HCT116 (cell line): ENCODE results near the gene CALR3. TPM values are rescaled to one million over a fixed set of nuclear protein-coding genes. Genes with fewer than 3 reads are reported as not detected.

Source experiments
- ATAC-seq: fragments of 200-7000 bp; cut with Tn5 transposase; 2 replicates; pipeline ENCODE4 v1.9.1; 2020; ENCODE audit warnings: mild to moderate bottlenecking, moderate library complexity
- BruUV-seq: library from RNA; stranded (reverse); fragments of 400-500 nt; replicated peaks from 2 replicates; lab custom pipeline; 2021; lab: Mats Ljungman, UMichigan
- CTCF ChIA-PET: fragments of 300-600 bp; sonication (Branson Sonifier 250); formaldehyde crosslinking; loops from one replicate; lab custom pipeline; 2021; ENCODE audit warnings: antibody characterized with exemption; lab: Charles Lee
- POLR2A ChIA-PET: fragments of 300-600, 350-600 bp; sonication (Branson Sonifier 250); formaldehyde crosslinking; loops from one replicate; lab custom pipeline; 2021; ENCODE audit warnings: antibody characterized with exemption; lab: Charles Lee
- RAD21 ChIA-PET, 2 experiments: fragments of 300-600 bp; sonication (Branson Sonifier 250); formaldehyde crosslinking; loops; one replicate each; lab custom pipeline; 2023; ENCODE audit warnings: low total read pairs in 2 of 2; ENCODE audit not compliant: uncharacterized antibody in 2 of 2, unreplicated experiment in 2 of 2, low non-redundant PET in 1 of 2; lab: Charles Lee
- DNase-seq: peaks from one replicate; pipeline ENCODE4 v3.0.0-alpha.2; 2010; ENCODE audit warnings: low read depth, low spot score
- H2AFZ ChIP-seq: fragments of 200-600 bp; shearing (Covaris generic), sonication (generic); 2 replicates; pipeline ENCODE4 v1.6.1; 2017; ENCODE audit warnings: low read depth, mixed run types, mixed read lengths, antibody characterized with exemption, low read length; ENCODE audit not compliant: poor library complexity, severe bottlenecking
- H3K27ac ChIP-seq: 2 replicates; pipeline ENCODE4 v1.5.1; 2012; ENCODE audit warnings: low read depth, low read length
- H3K27me3 ChIP-seq: fragments of 200-600 bp; sonication (generic); 2 replicates; pipeline ENCODE4 v1.6.1; 2016; ENCODE audit warnings: mixed run types, low read length, mixed read lengths; ENCODE audit not compliant: insufficient read depth
- H3K36me3 ChIP-seq, 2 experiments: fragments of 200-500 bp in 1 of 2; fragments of 200-600 bp in 1 of 2; sonication (Bioruptor generic) in 1 of 2; sonication (generic) in 1 of 2; 2 replicates each; pipeline versions ENCODE4 v1.5.1 to v1.6.1; 2014 to 2016; ENCODE audit warnings: low read length in 2 of 2, inconsistent platforms in 1 of 2, mixed read lengths in 1 of 2, mixed run types in 1 of 2; ENCODE audit not compliant: insufficient read depth in 2 of 2, control insufficient read depth in 1 of 2
- H3K4me1 ChIP-seq, 2 experiments: fragments of 200-600 bp in 1 of 2; sonication (generic) in 1 of 2; 2 replicates each; pipeline versions ENCODE4 v1.5.1 to v1.6.1; 2012 to 2017; ENCODE audit warnings: low read length in 2 of 2, inconsistent platforms in 1 of 2, mild to moderate bottlenecking in 1 of 2, mixed read lengths in 1 of 2, mixed run types in 1 of 2, moderate library complexity in 1 of 2; ENCODE audit not compliant: insufficient read depth in 2 of 2, control insufficient read depth in 1 of 2
- H3K4me2 ChIP-seq: fragments of 200-600 bp; sonication (generic); 2 replicates; pipeline ENCODE4 v1.6.1; 2017; ENCODE audit warnings: mixed run types, low read length, mixed read lengths
- H3K4me3 ChIP-seq, 2 experiments: fragments of 200-600 bp in 1 of 2; sonication (generic) in 1 of 2; replicated peaks in 1 of 2; 2 replicates each; pipeline ENCODE4 v1.5.1; 2011 to 2016; ENCODE audit warnings: low read length in 2 of 2, control low read depth in 1 of 2, low read depth in 1 of 2, mild to moderate bottlenecking in 1 of 2, mixed read lengths in 1 of 2, mixed run types in 1 of 2
- H3K79me2 ChIP-seq: fragments of 200-600 bp; sonication (generic); 2 replicates; pipeline ENCODE4 v1.6.1; 2017; ENCODE audit warnings: mild to moderate bottlenecking, mixed run types, low read length, moderate library complexity, mixed read lengths; ENCODE audit not compliant: insufficient read depth
- H3K9ac ChIP-seq: fragments of 200-600 bp; sonication (generic); 2 replicates; pipeline ENCODE4 v1.6.1; 2016; ENCODE audit warnings: low read length, mixed read lengths
- H3K9me2 ChIP-seq: fragments of 200-600 bp; sonication (generic), shearing (Covaris generic); 2 replicates; pipeline ENCODE4 v1.6.1; 2017; ENCODE audit warnings: mixed run types, mild to moderate bottlenecking, moderate library complexity; ENCODE audit not compliant: insufficient read depth
- H3K9me3 ChIP-seq, 2 experiments: fragments of 200-500 bp in 1 of 2; fragments of 200-600 bp in 1 of 2; sonication (Bioruptor generic) in 1 of 2; sonication (generic) in 1 of 2; 2 replicates each; pipeline ENCODE4 v1.6.1; 2014 to 2017; ENCODE audit warnings: low read length in 2 of 2, mixed read lengths in 2 of 2, inconsistent platforms in 1 of 2, low read depth in 1 of 2, mild to moderate bottlenecking in 1 of 2, mixed run types in 1 of 2, moderate library complexity in 1 of 2; ENCODE audit not compliant: control insufficient read depth in 1 of 2, insufficient read depth in 1 of 2
- H4K20me1 ChIP-seq: fragments of 200-600 bp; sonication (generic), shearing (Covaris generic); 2 replicates; pipeline ENCODE4 v1.6.1; 2017; ENCODE audit warnings: mixed run types, mild to moderate bottlenecking, moderate library complexity; ENCODE audit not compliant: insufficient read depth
- CBX3 ChIP-seq: IDR thresholded peaks from 2 replicates; pipeline ENCODE4 v1.6.1; 2012; ENCODE audit warnings: low read depth
- CEBPB ChIP-seq: IDR thresholded peaks from 2 replicates; pipeline ENCODE4 v1.6.1; 2012; ENCODE audit warnings: low read depth
- ELF1 ChIP-seq: IDR thresholded peaks from 2 replicates; pipeline ENCODE4 v1.6.1; 2012; ENCODE audit warnings: low read depth, borderline replicate concordance
- POLR2AphosphoS5 ChIP-seq: IDR thresholded peaks from 2 replicates; pipeline ENCODE4 v1.6.1; 2011; ENCODE audit warnings: mild to moderate bottlenecking, low read depth, low read length, moderate library complexity
- RAD21 ChIP-seq: IDR thresholded peaks from 2 replicates; pipeline ENCODE4 v1.6.1; 2012; ENCODE audit warnings: low read depth, mild to moderate bottlenecking
- SP1 ChIP-seq: IDR thresholded peaks from 2 replicates; pipeline ENCODE4 v1.6.1; 2012; ENCODE audit warnings: low read depth
- TCF7L2 ChIP-seq: IDR thresholded peaks from 2 replicates; pipeline ENCODE4 v1.7.0; 2011; ENCODE audit warnings: borderline replicate concordance, inconsistent platforms; ENCODE audit not compliant: insufficient read depth, insufficient read length; ENCODE audit errors: extremely low read depth
- YY1 ChIP-seq: IDR thresholded peaks from 2 replicates; pipeline ENCODE4 v1.6.1; 2011; ENCODE audit warnings: low read length, low read depth, moderate library complexity, mild to moderate bottlenecking; ENCODE audit not compliant: insufficient replicate concordance; ENCODE audit errors: extremely low read depth
- ZFX ChIP-seq: fragments of 450-650 bp; IDR thresholded peaks from 2 replicates; pipeline ENCODE4 v1.6.1; 2017
- ZNF274 ChIP-seq: fragments of 200-500 bp; sonication (Bioruptor generic); IDR thresholded peaks from 2 replicates; pipeline ENCODE4 v1.6.1; 2014; ENCODE audit warnings: mild to moderate bottlenecking, low read depth, low read length, inconsistent platforms
- intact Hi-C: fragments of 100-400 bp; cut with micrococcal nuclease; formaldehyde crosslinking; loops from 2 replicates; pipeline ENCODE4 v1.10.0; 2022
- total RNA-seq: library from RNA; stranded (reverse); gene quantifications from one replicate; pipeline ENCODE4 v1.2.1, GENCODE V29; 2021; ENCODE audit not compliant: unreplicated experiment
- TF ChIP-seq, protein P1 (sequence below): IDR thresholded peaks from 2 replicates; pipeline ENCODE4 v1.6.1; 2012
- TF ChIP-seq, protein P2 (sequence below): IDR thresholded peaks from 2 replicates; pipeline ENCODE4 v1.6.1; 2011; ENCODE audit warnings: mild to moderate bottlenecking, low read length, moderate library complexity; ENCODE audit not compliant: insufficient replicate concordance; ENCODE audit errors: extremely low read depth

CALR3 gene
- total RNA-seq, 1 experiment from 2014 or later: not detected

GRCh38 chr19:16442386-16443276, 53.3 kb downstream of the CALR3 start:
- BruUV-seq: no TSS peak
- Histone ChIP-seq H3K27ac (no peak overlapping the region), H3K4me1 (peaks cover 9 to 13% of the 10 kb centered on the region in 2 experiments; a peak in 3 of 4 replicates), H3K9ac (no peak overlapping the region), H3K4me3 (no peak overlapping the region), H3K27me3 (no peaks in the 10 kb centered on the region), H2AFZ (no peak overlapping the region), H4K20me1 (peaks cover 10% of the 10 kb centered on the region; the same call in 1 of the 2 replicates), H3K4me2 (no peak overlapping the region), H3K36me3 (peaks cover 0 to 10% of the 10 kb centered on the region in 2 experiments; a peak in 2 of 4 replicates), H3K9me2 (no peaks in the 10 kb centered on the region), H3K9me3 (no peaks in the 10 kb centered on the region), H3K79me2 (peaks cover 60% of the 10 kb centered on the region)
- POLR2A ChIA-PET: interaction anchor here (0.6 kb wide), 1 partner anchor 148 kb away, joined by 3 read pairs; no protein-coding TSS in a partner anchor
- no peak for DNase-seq
- intact Hi-C loops: no loop called here
- RAD21 ChIA-PET: no interaction called here
- no peak for TF ChIP-seq ZNF274
- TF ChIP-seq ELF1: no peak
- no peak for TF ChIP-seq POLR2AphosphoS5
- TF ChIP-seq, protein P1, sequence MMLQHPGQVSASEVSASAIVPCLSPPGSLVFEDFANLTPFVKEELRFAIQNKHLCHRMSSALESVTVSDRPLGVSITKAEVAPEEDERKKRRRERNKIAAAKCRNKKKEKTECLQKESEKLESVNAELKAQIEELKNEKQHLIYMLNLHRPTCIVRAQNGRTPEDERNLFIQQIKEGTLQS: no peak
- no peak for TF ChIP-seq SP1
- CTCF ChIA-PET: interaction anchor here (1.2 to 2.2 kb wide), 4 partner anchors 10 to 72 kb away, joined by 3 to 9 read pairs (median 4); no protein-coding TSS in a partner anchor
- no peak for ATAC-seq

DNA sequence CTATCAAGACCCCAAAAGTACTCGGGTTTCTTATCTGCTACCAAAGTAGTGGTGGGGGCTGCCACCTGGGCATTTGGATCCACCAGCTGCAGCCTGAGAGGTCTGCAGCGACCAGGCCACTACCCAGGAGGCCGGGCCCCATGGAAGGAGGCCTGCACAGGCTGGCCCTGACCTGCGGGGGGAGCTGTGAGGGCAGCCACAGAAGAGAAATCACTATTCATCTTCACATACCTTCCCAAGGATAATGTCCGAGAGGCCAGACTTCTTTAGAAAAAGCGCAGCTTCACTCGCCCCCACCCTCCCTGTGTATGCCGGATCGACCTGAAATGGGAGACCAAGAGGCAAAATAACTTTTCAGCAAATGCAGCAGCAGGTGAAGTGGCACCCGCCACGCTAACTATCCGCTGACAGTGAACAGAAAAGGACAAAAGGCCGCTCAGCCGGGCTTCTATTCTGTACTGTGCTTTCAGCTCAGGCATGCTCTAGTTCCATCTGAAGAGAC, 54.3 kb downstream of the CALR3 start:
- no peaks in the 10 kb centered on the region for H3K27me3 ChIP-seq
- H3K9me3 ChIP-seq: no peaks in the 10 kb centered on the region
- RAD21 ChIA-PET: no interaction called here
- DNase-seq: no peak
- peaks cover 0 to 13% of the 10 kb centered on the region in 2 experiments; a peak in 2 of 4 replicates for H3K36me3 ChIP-seq
- H3K9me2 ChIP-seq: no peaks in the 10 kb centered on the region
- ATAC-seq: peak; percentile 93
- peaks cover 0 to 7% of the 10 kb centered on the region in 2 experiments; a peak in 1 of 4 replicates for H3K4me1 ChIP-seq
- no peak overlapping the region for H3K9ac ChIP-seq
- no peak overlapping the region for H2AFZ ChIP-seq
- peaks cover 52% of the 10 kb centered on the region for H3K79me2 ChIP-seq
- intact Hi-C loops: no loop called here
- no peak overlapping the region for H3K27ac ChIP-seq
- H3K4me2 ChIP-seq: no peak overlapping the region
- CTCF ChIA-PET: interaction anchor here (1.1 to 2.2 kb wide), 6 partner anchors 10 to 73 kb away, joined by 3 to 9 read pairs (median 4); no protein-coding TSS in a partner anchor
- no peak overlapping the region for H3K4me3 ChIP-seq
- POLR2A ChIA-PET: no interaction called here
- peaks cover 10% of the 10 kb centered on the region; the same call in 1 of the 2 replicates for H4K20me1 ChIP-seq
- BruUV-seq: no TSS peak
- TF ChIP-seq CBX3 (no peak), ELF1 (no peak), ZFX (no peak), YY1 (no peak), POLR2AphosphoS5 (no peak), TCF7L2 (no peak), RAD21 (peak; percentile 64), CEBPB (no peak)
- TF ChIP-seq, protein P1: no peak
- TF ChIP-seq, protein P2, sequence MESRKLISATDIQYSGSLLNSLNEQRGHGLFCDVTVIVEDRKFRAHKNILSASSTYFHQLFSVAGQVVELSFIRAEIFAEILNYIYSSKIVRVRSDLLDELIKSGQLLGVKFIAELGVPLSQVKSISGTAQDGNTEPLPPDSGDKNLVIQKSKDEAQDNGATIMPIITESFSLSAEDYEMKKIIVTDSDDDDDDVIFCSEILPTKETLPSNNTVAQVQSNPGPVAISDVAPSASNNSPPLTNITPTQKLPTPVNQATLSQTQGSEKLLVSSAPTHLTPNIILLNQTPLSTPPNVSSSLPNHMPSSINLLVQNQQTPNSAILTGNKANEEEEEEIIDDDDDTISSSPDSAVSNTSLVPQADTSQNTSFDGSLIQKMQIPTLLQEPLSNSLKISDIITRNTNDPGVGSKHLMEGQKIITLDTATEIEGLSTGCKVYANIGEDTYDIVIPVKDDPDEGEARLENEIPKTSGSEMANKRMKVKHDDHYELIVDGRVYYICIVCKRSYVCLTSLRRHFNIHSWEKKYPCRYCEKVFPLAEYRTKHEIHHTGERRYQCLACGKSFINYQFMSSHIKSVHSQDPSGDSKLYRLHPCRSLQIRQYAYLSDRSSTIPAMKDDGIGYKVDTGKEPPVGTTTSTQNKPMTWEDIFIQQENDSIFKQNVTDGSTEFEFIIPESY: no peak
